WI38 (cell line): ENCODE measurements around the gene RAPGEF2.

Experiments
- H3K4me3 ChIP-seq: 2 replicates; pipeline ENCODE4 v1.5.1; 2011; ENCODE audit warnings: low read depth, mild to moderate bottlenecking, control low read depth, low read length
- TF ChIP-seq, protein P1 (sequence below): IDR thresholded peaks from 2 replicates; pipeline ENCODE4 v1.5.1; 2012; ENCODE audit warnings: low read depth, mild to moderate bottlenecking, control low read depth, low read length

Gene RAPGEF2

DNA sequence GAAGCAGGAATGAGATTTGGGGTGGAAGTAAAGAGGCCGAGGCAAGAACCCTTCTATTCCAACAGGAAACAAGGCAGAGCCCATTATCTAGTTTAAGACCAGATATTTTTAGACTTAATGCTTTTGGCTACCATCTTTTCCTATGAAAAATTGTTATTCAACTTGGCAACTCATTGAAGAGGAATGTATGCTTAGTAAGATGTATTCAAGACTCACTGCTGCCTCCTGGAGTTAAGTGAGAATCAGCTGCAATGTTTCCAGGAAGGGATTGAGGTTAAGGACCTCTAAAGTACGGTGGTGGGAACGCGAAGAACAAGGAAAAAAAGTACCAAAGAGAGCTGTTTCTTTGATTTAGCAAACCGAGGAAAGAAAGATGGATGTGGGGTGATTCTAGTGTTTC, 89.1 kb downstream of the RAPGEF2 start:
- TF ChIP-seq, protein P1, sequence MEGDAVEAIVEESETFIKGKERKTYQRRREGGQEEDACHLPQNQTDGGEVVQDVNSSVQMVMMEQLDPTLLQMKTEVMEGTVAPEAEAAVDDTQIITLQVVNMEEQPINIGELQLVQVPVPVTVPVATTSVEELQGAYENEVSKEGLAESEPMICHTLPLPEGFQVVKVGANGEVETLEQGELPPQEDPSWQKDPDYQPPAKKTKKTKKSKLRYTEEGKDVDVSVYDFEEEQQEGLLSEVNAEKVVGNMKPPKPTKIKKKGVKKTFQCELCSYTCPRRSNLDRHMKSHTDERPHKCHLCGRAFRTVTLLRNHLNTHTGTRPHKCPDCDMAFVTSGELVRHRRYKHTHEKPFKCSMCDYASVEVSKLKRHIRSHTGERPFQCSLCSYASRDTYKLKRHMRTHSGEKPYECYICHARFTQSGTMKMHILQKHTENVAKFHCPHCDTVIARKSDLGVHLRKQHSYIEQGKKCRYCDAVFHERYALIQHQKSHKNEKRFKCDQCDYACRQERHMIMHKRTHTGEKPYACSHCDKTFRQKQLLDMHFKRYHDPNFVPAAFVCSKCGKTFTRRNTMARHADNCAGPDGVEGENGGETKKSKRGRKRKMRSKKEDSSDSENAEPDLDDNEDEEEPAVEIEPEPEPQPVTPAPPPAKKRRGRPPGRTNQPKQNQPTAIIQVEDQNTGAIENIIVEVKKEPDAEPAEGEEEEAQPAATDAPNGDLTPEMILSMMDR, result peak; percentile 41; the same call in 1 of the 2 replicates
- no peak overlapping the region for H3K4me3 ChIP-seq

DNA sequence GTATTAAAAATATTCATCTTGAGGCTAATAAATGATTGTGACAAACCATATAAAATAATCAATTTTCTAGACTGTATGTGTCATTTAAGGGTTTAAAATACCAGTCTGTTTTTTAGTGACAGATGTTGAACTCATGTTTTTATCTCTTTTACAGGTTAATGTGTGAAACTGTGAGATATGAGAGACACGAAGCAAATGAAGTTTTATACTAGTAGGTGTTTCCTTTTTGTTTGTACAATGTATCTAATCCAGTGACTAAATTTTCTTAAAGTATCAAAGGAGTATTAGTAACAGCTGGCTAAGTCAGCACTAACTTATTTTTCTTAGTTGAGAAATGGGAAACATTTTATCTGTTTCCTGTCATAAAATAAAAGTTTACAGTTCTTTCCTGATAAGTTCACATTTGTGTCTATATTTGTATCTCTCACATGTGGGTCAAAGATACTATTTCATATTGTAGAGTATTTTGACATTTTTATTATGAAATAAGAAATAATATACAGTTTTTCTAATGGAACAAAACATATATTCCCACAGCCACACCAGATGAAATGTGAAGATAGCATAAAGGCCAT, 90.3 kb downstream of the RAPGEF2 start:
- TF ChIP-seq, protein P1, result no peak

DNA sequence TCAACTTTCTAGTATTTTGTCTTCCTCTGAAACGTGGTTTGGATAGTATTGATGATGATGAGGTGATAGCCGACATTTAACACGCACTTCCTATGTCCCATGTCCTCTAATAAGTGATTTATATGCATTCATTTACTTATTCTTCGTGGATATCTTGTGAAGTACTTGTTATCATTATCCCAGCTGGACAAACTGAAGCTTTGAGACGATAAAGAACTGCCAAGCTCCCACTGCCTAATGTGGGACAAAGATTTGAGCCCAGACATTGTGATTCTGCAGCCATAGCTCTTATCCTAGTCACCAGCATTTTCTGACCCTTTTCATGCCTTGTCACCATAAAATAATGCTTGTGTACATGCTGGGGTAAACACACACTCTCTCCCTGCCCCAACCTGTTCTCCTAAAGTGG, 92.5 kb downstream of the RAPGEF2 start:
- TF ChIP-seq, protein P1, result no peak
- H3K4me3 ChIP-seq, result no peak overlapping the region

More for the DNA sequence above, 90.3 kb downstream of the RAPGEF2 start:
- H3K4me3 ChIP-seq, result no peak overlapping the region

DNA sequence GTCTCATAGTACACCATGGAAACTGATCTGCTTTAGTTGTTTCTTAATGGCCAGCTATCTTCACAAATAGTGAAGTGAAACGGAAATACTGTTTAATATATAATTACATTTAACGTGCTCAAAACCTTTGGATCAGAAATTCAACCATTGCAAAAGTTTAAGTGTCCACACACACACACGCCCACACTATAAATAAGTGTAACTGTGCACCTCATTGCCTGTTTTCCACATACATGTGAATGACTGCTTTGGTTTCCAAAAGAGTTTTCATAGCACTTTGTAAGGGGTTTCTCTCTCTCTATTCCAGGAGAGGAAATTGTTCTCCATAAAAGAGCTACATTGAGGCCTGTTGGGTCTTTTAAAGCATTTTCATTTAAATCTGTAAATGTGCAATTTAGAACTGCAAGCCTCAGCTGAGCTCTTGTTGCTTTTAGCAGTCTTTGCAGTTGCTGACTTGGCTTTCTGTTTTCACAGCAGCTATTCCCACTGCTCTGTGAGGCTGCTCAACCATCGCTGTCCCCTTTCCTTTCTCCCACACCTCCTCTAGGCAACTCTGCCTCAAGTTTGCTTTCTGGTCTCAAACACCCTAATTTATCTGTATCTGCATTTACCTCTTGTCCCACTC, 94.5 kb downstream of the RAPGEF2 start:
- no peak overlapping the region for H3K4me3 ChIP-seq
- TF ChIP-seq, protein P1, result no peak

DNA sequence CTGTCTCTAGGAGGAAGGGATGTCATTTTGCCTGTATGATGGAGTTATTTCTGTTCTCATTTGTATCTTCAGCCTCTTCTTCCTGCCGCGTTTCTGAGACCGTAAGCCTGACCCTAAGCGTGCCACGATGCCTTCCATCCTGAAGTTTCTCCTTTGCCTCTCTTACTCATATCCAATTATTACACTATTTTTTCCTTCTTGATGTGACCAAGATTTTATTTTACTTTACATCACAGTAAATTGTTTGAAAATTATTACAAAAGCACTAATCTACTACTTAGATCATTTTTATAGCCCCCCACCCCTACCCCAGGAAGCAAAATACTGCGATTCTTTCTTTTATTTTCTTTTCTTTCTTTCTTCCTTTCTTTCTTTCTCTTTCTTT, 95.0 kb downstream of the RAPGEF2 start:
- no peak overlapping the region for H3K4me3 ChIP-seq

DNA sequence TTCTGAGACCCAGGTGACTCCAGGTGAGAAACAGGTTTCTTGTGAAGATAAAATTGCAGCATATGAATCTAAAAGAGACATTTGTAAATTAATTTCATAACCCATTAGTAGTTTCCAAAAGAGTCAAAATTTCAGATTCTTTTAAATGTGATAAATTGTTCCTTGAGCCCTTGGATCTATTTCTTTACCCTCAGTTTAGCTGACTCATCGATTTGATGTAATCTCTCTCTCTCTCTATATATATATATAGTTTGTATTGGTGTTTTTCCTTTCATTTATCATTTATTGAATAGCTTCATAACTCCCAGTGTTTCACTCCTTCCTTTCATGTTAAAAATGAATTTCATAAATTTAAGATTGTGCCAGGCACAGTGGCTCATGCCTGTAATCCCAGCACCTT, 96.9 kb downstream of the RAPGEF2 start:
- TF ChIP-seq, protein P1, result no peak
- H3K4me3 ChIP-seq, result no peak overlapping the region

More for the DNA sequence above, 95.0 kb downstream of the RAPGEF2 start:
- TF ChIP-seq, protein P1, result no peak

DNA sequence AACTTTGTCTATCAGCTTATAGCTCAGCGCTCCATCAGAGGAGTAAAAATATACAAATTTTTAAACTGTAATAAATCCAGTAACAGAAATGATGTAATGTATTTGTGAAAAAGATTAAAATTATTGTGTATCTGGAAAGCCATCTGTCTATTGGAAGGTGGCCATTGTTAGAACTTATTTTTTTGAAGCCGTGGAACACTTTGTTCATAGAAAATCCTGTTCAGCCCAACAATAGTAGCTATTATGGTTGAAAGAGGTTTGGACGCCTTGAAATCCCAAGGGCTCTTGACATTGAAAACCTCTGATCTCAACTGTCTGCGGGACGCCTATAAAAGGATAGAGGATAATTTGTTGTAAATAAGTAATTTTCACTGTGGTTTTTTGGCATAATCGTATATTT, 98.3 kb downstream of the RAPGEF2 start:
- H3K4me3 ChIP-seq, result no peak overlapping the region
- TF ChIP-seq, protein P1, result no peak
